Loucy (cell line): ENCODE measurements around the gene MPDZ.

Experiments
- CTCF ChIP-seq: fragments of 200-600 bp; sonication (generic); conservative IDR thresholded peaks from 2 replicates; pipeline ENCODE4 v1.5.1; 2014; ENCODE audit warnings: mild to moderate bottlenecking, antibody characterized with exemption, low read length
- EZH2phosphoT487 ChIP-seq: fragments of 200-600 bp; IDR thresholded peaks from 2 replicates; pipeline ENCODE4 v1.6.1; 2018; ENCODE audit warnings: antibody characterized with exemption, mild to moderate bottlenecking, moderate library complexity, borderline replicate concordance

GRCh38 chr9:13090628-13091027 is 188.9 kb downstream of the MPDZ start:
- no peak for TF ChIP-seq CTCF
- TF ChIP-seq EZH2phosphoT487: no peak
